NCI-H446 treated with DMSO at 0.1 percent for 48 hours (cell line): ENCODE data around the gene DHX16.

Experiments
- DNase-seq: peaks from one replicate; lab custom pipeline; 2025; lab: John Stamatoyannopoulos, UW

Gene DHX16

GRCh38 chr6:30691208-30691847 lies 18.5 kb upstream of the DHX16 start:
- no peak for DNase-seq

GRCh38 chr6:30690403-30691207 lies 17.8 kb upstream of the DHX16 start, which contains the start of gene NRM:
TSS of gene NRM (minus strand) at chr6:30690984. CDS start at chr6:30690974, 10 bp downstream.
- peak; percentile 69 for DNase-seq

GRCh38 chr6:30689985-30690384 lies 17.2 kb upstream of the DHX16 start:
- DNase-seq: no peak

- DNase-seq: no peak
Observed at GRCh38 chr6:30689022-30689865, 16.4 kb upstream of the DHX16 start.

GRCh38 chr6:30688569-30688968 lies 15.8 kb upstream of the DHX16 start:
- DNase-seq: no peak

- DNase-seq: no peak
Observed at GRCh38 chr6:30687659-30688431, 15.0 kb upstream of the DHX16 start.

GRCh38 chr6:30686908-30687658 lies 14.3 kb upstream of the DHX16 start:
- DNase-seq: peak; percentile 56

GRCh38 chr6:30686009-30686907 lies 13.5 kb upstream of the DHX16 start, which contains the start of gene PPP1R18:
TSS of gene PPP1R18 (minus strand) at chr6:30686645. CDS start at chr6:30686018, 627 bp downstream.
- DNase-seq: no peak

- no peak for DNase-seq
Observed at GRCh38 chr6:30685157-30686008, 12.6 kb upstream of the DHX16 start.

- DNase-seq: no peak
Observed at GRCh38 chr6:30684386-30685156, 11.8 kb upstream of the DHX16 start.

GRCh38 chr6:30683980-30684338 lies 11.2 kb upstream of the DHX16 start:
- no peak for DNase-seq

GRCh38 chr6:30683183-30683979 lies 10.6 kb upstream of the DHX16 start:
- no peak for DNase-seq

- no peak for DNase-seq
Observed at GRCh38 chr6:30682143-30683117, 9.6 kb upstream of the DHX16 start.

- no peak for DNase-seq
Observed at GRCh38 chr6:30681766-30682142, 8.9 kb upstream of the DHX16 start.

- no peak for DNase-seq
Observed at GRCh38 chr6:30679765-30680535, 7.1 kb upstream of the DHX16 start.
